SU-DHL-6 (cell line): ENCODE measurements around the gene TECPR2.

Experiments used
- EZH2phosphoT487 ChIP-seq: fragments of 200-600 bp; sonication (generic), shearing (Covaris generic); conservative IDR thresholded peaks from 2 replicates; pipeline ENCODE4 v1.6.1; 2018; ENCODE audit warnings: mild to moderate bottlenecking, antibody characterized with exemption, low read length, moderate library complexity, mixed read lengths
- TF ChIP-seq, protein P1 (sequence below): fragments of 200-600 bp; sonication (generic); IDR thresholded peaks from one replicate; pipeline ENCODE4 v1.5.1; 2017; ENCODE audit warnings: antibody characterized with exemption, mild to moderate bottlenecking, low read length, moderate library complexity; ENCODE audit not compliant: insufficient read depth, poor library complexity, severe bottlenecking

DNA sequence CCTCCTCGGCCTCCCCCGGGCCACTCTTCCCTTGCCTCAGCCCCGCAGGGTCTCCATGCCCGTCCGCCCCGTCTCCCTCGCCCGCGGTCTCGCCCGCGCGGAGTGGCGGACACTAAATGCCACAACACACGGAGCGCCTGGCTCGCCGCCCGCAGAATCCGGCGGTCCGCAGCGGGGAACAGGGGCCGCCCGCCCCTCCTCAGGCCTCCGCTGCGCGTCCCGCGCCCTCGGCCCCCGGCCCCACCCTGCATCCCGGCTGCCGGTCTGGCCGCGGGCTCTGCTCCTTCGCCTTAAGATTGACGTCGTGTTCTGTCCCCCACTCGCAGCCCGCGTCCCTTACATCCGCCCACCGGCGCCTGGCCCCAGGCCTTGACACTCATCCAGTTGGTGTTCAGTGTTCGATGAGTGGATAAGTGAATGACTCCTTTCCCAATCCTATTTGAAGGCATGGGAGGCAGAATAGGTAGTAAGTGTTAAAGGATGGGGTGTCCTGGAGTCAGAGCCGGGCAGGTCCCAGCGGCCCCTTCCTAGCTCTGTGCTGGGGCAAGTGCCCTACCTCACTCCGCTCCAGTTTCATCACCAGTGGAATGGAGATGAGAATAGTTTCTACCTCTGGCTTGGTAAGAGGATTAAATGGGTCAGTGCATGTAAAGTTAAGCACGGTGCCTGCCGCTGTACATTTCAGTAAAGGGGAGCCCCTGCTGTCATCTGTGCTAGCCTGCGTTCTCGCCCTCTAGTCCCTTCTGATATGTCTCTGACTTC lies 622 bp downstream of the TECPR2 start:
- TF ChIP-seq, protein P1, sequence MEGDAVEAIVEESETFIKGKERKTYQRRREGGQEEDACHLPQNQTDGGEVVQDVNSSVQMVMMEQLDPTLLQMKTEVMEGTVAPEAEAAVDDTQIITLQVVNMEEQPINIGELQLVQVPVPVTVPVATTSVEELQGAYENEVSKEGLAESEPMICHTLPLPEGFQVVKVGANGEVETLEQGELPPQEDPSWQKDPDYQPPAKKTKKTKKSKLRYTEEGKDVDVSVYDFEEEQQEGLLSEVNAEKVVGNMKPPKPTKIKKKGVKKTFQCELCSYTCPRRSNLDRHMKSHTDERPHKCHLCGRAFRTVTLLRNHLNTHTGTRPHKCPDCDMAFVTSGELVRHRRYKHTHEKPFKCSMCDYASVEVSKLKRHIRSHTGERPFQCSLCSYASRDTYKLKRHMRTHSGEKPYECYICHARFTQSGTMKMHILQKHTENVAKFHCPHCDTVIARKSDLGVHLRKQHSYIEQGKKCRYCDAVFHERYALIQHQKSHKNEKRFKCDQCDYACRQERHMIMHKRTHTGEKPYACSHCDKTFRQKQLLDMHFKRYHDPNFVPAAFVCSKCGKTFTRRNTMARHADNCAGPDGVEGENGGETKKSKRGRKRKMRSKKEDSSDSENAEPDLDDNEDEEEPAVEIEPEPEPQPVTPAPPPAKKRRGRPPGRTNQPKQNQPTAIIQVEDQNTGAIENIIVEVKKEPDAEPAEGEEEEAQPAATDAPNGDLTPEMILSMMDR, result no peak
- TF ChIP-seq EZH2phosphoT487, result no peak
